Measurements from ENCODE around the gene TEX44.

TEX44 gene

GRCh38 chr2:231606941-231607340, 14.3 kb downstream of the TEX44 start:
- DNase-seq, result no peak

GRCh38 chr2:231611273-231612108, 18.8 kb downstream of the TEX44 start:
- DNase-seq, result peak; percentile 37 to 68

- DNase-seq, result no peak
Observed at GRCh38 chr2:231612109-231612455, 19.4 kb downstream of the TEX44 start.

- DNase-seq, result peak; percentile 87 to 95
Observed at GRCh38 chr2:231612456-231613330, 20.0 kb downstream of the TEX44 start.

- peak in 1 of 2 experiments; percentile 21 for DNase-seq
Observed at GRCh38 chr2:231613331-231613662, 20.6 kb downstream of the TEX44 start.

- peak; percentile 81 to 82 for DNase-seq
Observed at GRCh38 chr2:231613663-231614558, 21.2 kb downstream of the TEX44 start.

- DNase-seq, result peak; percentile 60 to 63
Observed at GRCh38 chr2:231614559-231615057, 21.9 kb downstream of the TEX44 start.

- peak in 1 of 2 experiments; percentile 13 for DNase-seq
Observed at GRCh38 chr2:231615058-231615671, 22.5 kb downstream of the TEX44 start.

GRCh38 chr2:231616296-231616695, 23.6 kb downstream of the TEX44 start:
- no peak for DNase-seq

- DNase-seq, result no peak
Observed at GRCh38 chr2:231617059-231617926, 24.6 kb downstream of the TEX44 start.

- DNase-seq, result peak in 1 of 2 experiments; percentile 19
Observed at GRCh38 chr2:231621051-231621879, 28.6 kb downstream of the TEX44 start.

GRCh38 chr2:231622963-231623362, 30.3 kb downstream of the TEX44 start:
- DNase-seq, result no peak

GRCh38 chr2:231626449-231626848, 33.8 kb downstream of the TEX44 start:
- DNase-seq, result no peak

- no peak for DNase-seq
Observed at GRCh38 chr2:231627384-231628120, 34.9 kb downstream of the TEX44 start.

GRCh38 chr2:231632559-231633142, 40.0 kb downstream of the TEX44 start:
- DNase-seq, result no peak

- DNase-seq, result no peak
Observed at GRCh38 chr2:231633241-231633976, 40.7 kb downstream of the TEX44 start.

GRCh38 chr2:231634412-231634811, 41.7 kb downstream of the TEX44 start:
- DNase-seq, result no peak
